ENCODE results near the gene RERE.

RERE gene

DNA sequence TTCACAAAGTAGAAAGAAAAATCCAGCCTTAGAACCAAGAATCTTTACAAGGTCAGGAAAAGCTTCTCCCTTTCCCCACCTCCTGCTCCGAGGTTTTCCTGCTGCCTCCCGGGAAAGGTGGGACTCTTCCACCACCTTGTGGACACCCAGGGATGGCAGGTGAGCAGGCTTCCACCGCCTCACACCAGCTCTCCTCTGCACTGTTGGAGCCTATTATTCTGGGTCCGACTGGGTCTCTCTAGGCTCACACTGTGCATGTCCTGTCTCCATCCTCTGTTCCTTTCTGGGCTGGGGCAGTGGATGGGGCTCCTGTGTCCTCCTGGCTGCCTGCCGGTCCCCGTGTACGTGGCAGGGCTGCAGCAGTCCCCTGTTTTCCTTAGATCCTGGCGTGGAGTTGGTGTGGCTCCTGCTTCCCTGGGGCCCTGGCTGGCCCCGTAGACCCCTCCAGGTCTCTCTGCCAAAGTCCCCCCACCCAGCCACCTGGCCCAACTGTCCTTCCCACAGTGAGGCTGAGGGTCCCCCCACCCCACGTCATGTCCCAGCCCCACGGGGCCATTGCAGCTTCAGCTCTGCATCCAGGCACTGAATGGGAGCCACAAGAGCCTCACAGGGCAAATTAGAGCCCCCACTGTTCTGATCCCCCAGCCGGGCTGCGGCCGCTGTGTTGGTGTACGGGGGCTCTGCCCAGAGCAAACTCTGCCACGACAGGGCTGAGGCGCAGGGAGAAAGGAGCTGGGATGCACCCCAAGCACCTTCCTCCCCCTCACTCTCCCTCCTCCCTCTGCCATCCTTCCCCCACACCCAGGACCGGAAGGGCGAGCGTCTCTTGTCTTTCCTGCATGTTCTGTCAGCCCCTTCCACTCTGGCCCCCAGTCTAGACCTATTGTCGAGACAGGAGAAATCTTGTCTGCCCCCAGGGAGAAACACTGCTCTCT is 502.8 kb downstream of the RERE start:
- no peak overlapping the region for H3K4me3 ChIP-seq (ENCODE audit: low read depth in 1 of 2, low read length in 2 of 2)
- H3K9ac ChIP-seq (ENCODE audit: low read depth, low read length): no peak overlapping the region
- peak; percentile 72 for ATAC-seq (ENCODE audit: insufficient read depth, low read depth)
- TF ChIP-seq, protein P1, sequence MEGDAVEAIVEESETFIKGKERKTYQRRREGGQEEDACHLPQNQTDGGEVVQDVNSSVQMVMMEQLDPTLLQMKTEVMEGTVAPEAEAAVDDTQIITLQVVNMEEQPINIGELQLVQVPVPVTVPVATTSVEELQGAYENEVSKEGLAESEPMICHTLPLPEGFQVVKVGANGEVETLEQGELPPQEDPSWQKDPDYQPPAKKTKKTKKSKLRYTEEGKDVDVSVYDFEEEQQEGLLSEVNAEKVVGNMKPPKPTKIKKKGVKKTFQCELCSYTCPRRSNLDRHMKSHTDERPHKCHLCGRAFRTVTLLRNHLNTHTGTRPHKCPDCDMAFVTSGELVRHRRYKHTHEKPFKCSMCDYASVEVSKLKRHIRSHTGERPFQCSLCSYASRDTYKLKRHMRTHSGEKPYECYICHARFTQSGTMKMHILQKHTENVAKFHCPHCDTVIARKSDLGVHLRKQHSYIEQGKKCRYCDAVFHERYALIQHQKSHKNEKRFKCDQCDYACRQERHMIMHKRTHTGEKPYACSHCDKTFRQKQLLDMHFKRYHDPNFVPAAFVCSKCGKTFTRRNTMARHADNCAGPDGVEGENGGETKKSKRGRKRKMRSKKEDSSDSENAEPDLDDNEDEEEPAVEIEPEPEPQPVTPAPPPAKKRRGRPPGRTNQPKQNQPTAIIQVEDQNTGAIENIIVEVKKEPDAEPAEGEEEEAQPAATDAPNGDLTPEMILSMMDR (IDR thresholded peaks at IDR 0.05; ENCODE audit: borderline replicate concordance, extremely low read depth, low read length, poor library complexity, severe bottlenecking): peak; percentile 77
- TF ChIP-seq EZH2 (IDR thresholded peaks at IDR 0.05; ENCODE audit: borderline replicate concordance, low read depth, low read length, severe bottlenecking): no peak
- no peaks in the 10 kb centered on the region for H4K20me1 ChIP-seq (ENCODE audit: insufficient read depth, low read length)
- H3K9me3 ChIP-seq (ENCODE audit: insufficient read depth, low read length, severe bottlenecking): no peaks in the 10 kb centered on the region
- no peak overlapping the region for H3K27ac ChIP-seq (ENCODE audit: low read length)
- DNase-seq: peak; percentile 46
- H2AFZ ChIP-seq (ENCODE audit: low read depth, low read length): no peak overlapping the region; the same call in 1 of the 2 replicates
- no peaks in the 10 kb centered on the region for H3K79me2 ChIP-seq (ENCODE audit: insufficient read depth, low read length)
- no peaks in the 10 kb centered on the region for H3K4me1 ChIP-seq (ENCODE audit: insufficient read depth, low read length)
- no peaks in the 10 kb centered on the region for H3K36me3 ChIP-seq (ENCODE audit: insufficient read depth, low read length)
- no peaks in the 10 kb centered on the region for H3K27me3 ChIP-seq (ENCODE audit: insufficient read depth, low read length, poor library complexity)
- H3K4me2 ChIP-seq (ENCODE audit: insufficient read depth, low read length): no peak overlapping the region

DNA sequence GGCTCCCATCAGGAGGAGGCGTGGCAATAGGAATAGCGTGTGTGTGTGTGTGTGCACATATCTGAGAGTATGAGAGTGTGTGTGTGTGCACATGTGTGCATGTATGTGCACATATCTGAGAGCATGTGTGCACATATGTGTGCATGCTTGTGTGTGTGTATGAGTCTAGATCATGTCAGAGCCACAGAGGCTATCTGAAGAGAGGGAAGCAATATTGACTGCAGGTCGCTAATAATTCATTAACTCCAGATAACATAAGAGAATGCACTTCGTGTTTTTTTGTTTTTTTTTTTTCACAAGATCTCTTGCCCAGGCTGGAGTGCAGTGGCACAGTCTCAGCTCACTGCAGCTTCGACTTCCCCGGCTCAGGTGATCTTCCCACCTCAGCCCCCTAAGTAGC is 504.2 kb downstream of the RERE start:
- DNase-seq (no peak), ATAC-seq (ENCODE audit: insufficient read depth, low read depth) (no peak)
- Histone ChIP-seq H2AFZ (ENCODE audit: low read depth, low read length) (no peak overlapping the region), H3K4me1 (ENCODE audit: insufficient read depth, low read length) (no peaks in the 10 kb centered on the region), H3K9me3 (ENCODE audit: insufficient read depth, low read length, severe bottlenecking) (no peaks in the 10 kb centered on the region), H3K27ac (ENCODE audit: low read length) (no peak overlapping the region), H3K27me3 (ENCODE audit: insufficient read depth, low read length, poor library complexity) (no peaks in the 10 kb centered on the region), H4K20me1 (ENCODE audit: insufficient read depth, low read length) (no peaks in the 10 kb centered on the region), H3K36me3 (ENCODE audit: insufficient read depth, low read length) (no peaks in the 10 kb centered on the region), H3K4me3 (ENCODE audit: low read depth in 1 of 2, low read length in 2 of 2) (no peak overlapping the region), H3K79me2 (ENCODE audit: insufficient read depth, low read length) (no peaks in the 10 kb centered on the region), H3K9ac (ENCODE audit: low read depth, low read length) (no peak overlapping the region), H3K4me2 (ENCODE audit: insufficient read depth, low read length) (no peak overlapping the region)
- no peak for TF ChIP-seq EZH2 (IDR thresholded peaks at IDR 0.05; ENCODE audit: borderline replicate concordance, low read depth, low read length, severe bottlenecking)
- TF ChIP-seq, protein P1 (IDR thresholded peaks at IDR 0.05; ENCODE audit: borderline replicate concordance, extremely low read depth, low read length, poor library complexity, severe bottlenecking): no peak

DNA sequence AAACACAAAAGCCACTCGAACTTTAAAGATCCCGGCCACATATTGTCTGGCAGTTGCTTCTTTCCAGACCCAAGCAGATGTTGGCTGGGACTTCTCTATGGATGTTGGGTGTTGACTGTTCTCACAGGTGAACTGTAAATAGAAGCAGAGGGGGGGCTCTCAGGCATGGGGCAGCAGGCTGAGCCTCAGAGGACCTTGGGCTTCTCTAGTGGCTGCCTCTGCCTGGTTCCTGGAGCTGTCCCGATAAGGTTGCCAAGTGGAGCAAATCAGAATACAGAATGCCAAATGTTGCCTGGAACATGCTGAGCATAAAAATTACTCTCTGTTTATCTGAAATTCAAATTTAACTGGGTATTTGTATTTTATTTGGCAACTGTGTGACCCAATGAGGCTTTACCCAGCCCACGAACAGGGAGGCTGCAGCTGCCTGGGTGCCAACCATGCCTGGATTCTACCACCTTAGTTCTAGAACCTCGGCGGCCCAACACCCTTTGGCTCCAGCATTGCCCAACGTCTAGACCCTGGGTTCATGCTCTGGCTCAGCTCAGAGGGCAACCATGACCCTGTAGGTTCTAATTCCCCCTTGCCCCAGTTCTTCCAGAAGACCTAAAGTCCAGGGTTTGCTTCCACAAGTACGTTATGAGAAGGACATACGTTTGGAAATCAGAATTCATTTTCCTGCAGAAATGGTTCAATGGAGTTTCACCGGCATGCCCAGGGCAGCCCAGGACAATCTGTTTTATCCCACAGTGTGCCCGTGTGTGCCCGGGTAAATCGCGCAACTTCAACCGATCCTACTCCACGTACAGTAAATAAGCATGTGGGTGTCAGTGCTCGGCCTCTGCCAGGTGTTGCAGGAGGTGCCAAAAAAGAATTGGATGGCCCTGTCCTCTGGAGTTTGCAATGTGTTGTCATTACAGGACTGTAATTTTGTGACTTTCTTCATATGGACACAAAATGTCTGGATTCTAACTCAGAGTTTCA is 504.9 kb downstream of the RERE start:
- DNase-seq (no peak), ATAC-seq (ENCODE audit: insufficient read depth, low read depth) (no peak)
- Histone ChIP-seq H3K9me3 (ENCODE audit: insufficient read depth, low read length, severe bottlenecking) (no peaks in the 10 kb centered on the region), H3K4me1 (ENCODE audit: insufficient read depth, low read length) (no peaks in the 10 kb centered on the region), H3K27ac (ENCODE audit: low read length) (no peak overlapping the region), H4K20me1 (ENCODE audit: insufficient read depth, low read length) (no peaks in the 10 kb centered on the region), H3K9ac (ENCODE audit: low read depth, low read length) (no peak overlapping the region), H3K36me3 (ENCODE audit: insufficient read depth, low read length) (no peaks in the 10 kb centered on the region), H3K27me3 (ENCODE audit: insufficient read depth, low read length, poor library complexity) (no peaks in the 10 kb centered on the region), H3K79me2 (ENCODE audit: insufficient read depth, low read length) (no peaks in the 10 kb centered on the region), H3K4me2 (ENCODE audit: insufficient read depth, low read length) (no peak overlapping the region), H2AFZ (ENCODE audit: low read depth, low read length) (no peak overlapping the region), H3K4me3 (ENCODE audit: low read depth in 1 of 2, low read length in 2 of 2) (no peak overlapping the region)
- TF ChIP-seq, protein P1 (IDR thresholded peaks at IDR 0.05; ENCODE audit: borderline replicate concordance, extremely low read depth, low read length, poor library complexity, severe bottlenecking): no peak
- no peak for TF ChIP-seq EZH2 (IDR thresholded peaks at IDR 0.05; ENCODE audit: borderline replicate concordance, low read depth, low read length, severe bottlenecking)
